Activated T-cell treated with anti-CD3 and anti-CD28 coated beads for 24 hours (primary cell): ENCODE results near the gene ITPRIPL2.

ENCODE experiments used
- DNase-seq: peaks from one replicate; pipeline ENCODE4 v3.0.0-alpha.2; 2020; ENCODE audit warnings: low read depth

ITPRIPL2 gene

DNA sequence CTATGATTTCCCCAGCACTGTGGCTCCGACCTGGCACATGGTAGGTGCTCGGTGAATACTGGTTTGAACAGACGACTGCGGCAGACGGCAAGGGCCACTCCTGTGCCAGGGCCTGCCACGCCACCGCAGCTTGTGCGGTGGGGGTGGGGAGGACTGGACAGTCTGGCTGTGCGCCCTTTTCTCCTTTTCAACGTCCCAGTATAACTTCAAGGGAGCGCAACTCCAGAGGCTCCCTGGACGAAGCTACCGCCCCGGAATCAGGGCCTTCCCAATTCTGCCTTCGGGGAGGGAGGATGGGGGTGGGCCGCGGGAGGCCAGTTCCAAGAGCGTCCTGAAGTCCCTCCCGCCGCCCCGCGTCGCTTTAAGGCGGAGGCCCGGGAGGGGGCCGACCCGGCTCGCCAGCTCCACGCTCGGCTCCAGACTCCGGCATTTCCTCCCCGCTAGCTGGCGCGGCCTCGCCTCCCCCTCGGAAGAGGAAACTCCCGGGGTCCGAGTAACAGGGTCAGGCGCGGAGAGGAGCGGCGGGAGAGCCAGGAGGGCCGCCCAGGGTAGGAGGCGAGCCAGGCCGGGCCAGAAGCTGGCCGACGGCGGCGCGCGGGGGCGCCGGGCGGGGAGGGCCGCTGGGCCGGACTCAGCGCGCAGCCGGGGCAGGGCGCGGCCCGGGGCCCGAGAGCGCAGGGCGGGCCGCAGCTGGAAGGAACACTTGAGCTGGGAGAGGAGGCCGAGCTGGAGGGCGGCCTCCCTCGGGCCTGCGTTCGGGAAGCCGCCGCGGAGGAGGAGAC, at the start of gene ITPRIPL2:
Gene ITPRIPL2, plus strand, starts transcription at position 388 of the 782 bp plus-strand sequence. CDS start 498 bp downstream, outside the sequence.
- DNase-seq = no peak

DNA sequence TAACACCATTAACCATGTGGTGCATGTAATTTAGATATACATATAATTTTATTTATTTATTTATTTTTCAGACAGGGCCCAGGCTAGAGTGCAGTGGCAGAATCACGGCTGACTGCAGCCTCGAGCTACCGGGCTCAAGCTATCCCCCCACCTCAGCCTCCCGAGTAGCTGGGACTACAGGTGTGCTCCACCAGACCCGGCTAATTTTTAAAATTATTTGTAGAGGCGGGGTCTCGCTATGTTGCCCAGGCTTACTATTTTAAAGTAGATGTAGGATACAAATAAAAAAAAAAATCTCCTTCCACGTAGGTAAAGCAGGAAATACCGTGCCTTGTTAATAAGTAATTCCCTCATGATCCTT, 46.8 kb upstream of the ITPRIPL2 start:
- no peak for DNase-seq

DNA sequence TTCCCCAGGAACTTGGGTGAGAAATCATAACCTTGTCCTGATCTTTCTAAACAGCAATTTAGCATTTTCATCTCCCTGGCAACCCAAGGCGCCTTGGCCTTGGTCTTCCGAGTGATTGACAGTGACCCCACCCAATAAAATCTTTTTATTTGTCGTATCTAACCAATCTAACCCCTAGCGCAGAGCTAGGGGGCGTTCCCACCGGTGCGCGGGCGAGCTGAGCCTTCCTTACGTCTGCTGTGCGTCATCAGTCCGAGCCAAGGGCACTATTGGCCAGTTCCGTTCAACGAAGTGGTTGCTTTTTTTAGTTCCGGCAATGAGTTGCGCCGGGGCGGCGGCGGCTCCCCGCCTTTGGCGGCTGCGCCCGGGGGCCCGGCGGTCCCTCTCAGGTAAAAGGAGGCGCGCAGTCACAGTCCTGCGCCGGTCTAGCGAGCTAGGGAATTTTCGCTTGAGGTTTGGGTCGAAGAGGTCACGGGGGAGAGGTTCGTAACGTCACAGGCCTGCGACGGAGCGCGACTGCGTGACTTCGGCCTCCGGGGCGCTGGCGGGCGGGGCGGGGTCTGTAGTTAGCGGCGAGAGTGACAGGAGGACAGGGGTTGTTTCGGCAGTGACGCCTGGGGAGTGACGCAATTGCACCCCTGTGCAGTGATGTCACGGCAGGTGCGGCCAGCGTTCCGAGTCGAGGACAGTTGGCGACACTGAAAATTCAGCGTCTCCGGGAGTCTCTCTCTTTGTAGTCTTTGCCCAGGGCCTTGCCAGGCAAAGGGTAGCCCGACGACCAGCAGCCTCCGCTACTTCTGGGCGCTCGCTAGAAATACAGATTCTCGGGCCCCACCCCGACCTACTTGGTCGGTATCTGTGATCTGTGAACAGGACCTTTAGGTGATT, 46.2 kb upstream of the ITPRIPL2 start, which contains the start of gene COQ7:
Gene COQ7, plus strand, starts transcription at position 266 of the 888 bp plus-strand sequence. Its CDS starts 51 bp downstream, at position 317.
- DNase-seq = peak; percentile 97

DNA sequence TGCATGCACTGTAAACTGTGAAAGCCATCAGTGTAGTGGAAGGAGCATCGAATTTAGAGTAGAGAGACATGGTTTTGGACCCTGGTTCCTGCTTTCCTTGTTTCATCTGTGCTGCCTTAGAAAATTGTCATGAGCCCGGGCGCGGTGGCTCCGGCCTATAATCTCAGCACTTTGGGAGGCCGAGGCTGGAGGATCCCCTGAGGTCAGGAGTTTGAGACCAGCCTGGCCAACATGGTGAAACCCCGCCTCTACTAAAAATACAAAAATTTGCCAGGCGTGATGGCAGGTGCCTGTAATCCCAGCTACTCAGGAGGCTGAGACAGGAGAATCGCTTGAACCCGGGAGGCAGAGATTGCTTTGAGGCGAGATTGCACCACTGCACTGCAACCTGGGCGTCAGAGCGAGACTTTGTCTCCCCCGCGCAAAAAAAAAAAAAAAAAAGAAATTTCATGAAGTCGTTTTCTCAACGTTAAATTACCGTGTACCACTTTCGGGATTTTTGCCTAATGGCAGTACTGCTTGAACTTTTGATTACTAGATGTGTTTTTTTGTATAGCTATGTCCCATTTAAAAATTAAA, 45.4 kb upstream of the ITPRIPL2 start:
- no peak for DNase-seq

DNA sequence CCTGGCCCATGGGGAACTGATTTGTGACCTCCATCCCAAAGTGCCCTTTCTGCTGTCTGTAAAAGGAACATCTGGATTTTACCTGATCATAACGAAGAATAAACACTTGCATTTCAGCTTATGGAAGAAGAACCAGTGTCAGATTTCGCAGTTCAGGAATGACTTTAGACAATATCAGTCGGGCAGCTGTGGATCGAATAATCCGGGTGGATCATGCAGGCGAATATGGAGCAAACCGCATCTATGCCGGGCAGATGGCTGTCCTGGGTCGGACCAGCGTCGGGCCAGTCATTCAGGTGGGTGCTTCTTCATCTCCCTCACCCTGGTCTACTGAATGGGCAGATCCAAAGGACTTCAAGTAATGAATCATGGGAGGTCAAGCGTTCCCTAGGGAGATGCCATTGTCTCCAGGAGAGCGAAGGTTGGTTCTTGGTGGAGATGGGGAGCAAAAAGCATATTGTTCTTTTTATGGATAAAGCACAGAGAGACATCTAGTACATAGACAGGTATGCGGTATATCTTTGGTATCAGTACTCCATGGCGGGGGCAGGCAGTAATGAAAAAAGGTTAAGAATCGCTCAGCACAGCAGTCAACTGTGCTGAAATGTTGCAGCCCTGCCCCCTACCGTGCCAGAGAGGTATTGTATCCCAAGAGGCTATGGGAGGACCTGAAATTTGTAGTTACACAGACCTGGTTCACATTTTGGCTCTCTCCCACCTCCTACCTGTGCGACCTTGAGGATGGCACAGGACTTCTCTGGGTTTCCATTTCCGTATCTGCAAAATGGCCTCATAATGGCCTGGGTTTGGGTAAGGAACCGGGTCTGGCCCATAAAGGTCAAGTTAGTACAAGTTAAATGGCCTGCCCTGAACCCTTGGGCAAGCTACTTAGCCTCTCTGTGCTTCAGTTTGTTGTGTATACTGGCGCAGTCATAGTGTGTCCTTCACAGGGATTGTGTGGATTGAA, 41.7 kb upstream of the ITPRIPL2 start:
- DNase-seq = peak; percentile 36

DNA sequence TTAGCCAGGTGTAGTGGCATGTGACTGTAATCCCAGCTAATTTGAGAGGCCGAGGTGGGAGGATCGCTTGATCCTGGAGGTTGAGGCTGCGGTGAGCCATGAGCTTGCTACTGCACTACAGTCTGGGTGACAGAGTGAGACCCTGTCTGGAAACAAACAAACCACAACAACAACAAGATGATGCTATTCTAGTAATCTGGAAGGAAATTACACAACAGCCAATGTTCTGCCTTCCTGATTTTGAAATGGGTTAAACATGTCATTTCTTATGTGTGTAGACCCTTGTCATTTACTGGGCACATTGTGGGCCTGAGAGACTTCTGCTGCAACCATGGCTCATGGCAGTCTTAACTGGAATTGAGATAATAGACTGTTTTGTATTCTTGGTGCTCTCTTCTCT, 40.4 kb upstream of the ITPRIPL2 start:
- no peak for DNase-seq

DNA sequence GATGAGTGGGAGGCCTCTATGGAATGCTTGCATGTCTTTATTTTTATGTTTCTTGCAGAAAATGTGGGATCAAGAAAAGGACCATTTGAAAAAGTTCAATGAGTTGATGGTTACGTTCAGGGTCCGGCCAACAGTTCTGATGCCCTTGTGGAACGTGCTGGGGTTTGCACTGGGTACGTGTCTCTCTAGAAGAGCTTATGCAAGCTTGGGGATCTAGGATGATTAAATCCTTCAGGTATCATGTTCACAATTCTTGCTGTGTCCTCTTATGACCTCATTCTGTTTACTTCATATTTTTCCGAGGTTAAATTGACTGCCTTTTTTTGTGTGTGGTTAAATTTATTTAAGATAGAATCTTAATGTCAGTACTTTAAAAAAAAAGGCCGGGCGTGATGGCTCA, 39.9 kb upstream of the ITPRIPL2 start:
- DNase-seq = no peak

DNA sequence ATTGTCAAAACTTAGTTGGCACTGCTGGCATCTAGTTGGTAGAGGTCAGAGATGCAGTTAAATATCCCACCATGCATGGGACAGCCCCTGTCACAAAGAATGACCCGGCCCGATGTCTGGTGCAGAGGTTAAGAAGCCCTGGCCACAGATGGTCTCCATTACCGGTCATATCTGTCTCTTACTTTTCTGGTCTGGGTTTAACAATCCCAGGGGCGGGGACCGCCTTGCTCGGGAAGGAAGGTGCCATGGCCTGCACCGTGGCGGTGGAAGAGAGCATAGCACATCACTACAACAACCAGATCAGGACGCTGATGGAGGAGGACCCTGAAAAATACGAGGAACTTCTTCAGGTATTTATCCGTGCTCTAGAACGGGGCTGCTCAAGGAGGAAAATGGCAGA, 38.3 kb upstream of the ITPRIPL2 start:
- no peak for DNase-seq

DNA sequence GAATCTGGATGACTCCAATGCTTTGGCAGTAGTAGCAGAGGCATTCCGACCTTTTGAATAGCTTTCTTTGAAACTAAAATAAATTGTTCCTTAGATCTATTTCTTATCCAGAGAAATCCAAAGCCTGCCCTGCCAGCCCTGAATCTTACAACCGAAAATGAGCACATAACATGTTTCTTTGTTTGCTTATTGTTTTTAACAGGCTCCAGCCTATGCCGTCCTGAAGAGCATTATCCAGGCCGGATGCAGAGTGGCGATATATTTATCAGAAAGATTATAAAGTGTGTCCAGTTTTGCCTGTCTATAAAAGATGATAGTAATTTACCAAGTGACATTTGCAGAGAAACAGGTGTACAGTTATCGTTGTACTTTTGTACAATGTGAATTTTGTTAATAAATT, 35.9 kb upstream of the ITPRIPL2 start:
- no peak for DNase-seq

DNA sequence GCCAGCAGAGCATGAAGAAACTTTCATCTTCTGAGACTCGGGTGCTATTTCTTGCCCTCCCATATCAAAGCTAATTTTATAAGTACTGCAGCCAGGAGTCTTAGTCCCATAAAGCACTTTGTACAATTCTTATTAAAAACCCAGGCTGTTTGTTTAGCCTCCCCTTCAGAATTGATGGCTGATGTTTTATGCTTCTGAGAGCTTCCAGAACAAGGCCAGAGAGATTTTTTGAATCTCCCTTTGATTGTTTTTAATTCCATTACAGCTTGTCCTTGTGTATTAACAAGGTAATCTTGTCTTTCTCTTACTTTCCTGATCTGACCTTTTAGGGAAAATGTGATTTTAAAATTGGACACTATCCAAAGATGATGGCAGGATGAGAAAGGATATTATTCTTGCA, 30.1 kb upstream of the ITPRIPL2 start:
- DNase-seq = no peak

DNA sequence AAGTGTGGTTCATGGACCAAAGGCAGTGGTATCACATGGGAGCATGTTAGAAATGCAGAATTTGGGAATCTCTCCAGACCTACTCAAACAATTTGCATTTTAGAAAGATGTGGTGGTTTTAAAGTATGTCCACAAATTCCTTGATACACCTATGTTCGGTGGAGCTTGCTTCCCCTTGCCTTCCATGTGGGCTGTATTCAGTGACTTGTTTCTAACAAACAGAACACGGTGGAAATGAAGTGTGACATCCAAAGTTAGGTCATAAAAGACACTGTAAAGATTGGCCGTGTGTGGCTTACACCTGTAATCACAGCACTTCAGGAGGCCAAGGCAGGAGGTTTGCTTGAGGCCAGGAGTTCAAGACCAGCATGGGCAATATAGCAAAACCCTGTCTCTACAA, 29.6 kb upstream of the ITPRIPL2 start:
- no peak for DNase-seq

DNA sequence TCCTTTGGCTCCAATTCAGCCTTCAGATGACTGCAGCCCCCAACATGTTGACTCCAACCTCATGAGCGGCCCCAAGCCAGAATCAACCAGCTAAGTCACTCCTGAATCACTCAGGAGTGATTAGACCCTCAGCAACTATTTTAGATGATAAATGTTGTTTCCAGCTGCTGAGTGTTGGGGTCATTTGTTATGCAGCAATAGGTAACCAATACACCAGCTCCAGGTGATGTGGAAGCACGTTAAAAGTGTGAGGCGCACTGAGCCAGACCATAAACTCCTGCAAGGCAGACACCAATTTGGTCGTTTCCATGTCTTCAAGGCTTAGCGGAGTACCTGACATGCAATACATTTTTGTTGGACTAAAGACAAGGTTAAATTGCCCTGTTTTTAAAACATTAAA, 28.9 kb upstream of the ITPRIPL2 start:
- no peak for DNase-seq

DNA sequence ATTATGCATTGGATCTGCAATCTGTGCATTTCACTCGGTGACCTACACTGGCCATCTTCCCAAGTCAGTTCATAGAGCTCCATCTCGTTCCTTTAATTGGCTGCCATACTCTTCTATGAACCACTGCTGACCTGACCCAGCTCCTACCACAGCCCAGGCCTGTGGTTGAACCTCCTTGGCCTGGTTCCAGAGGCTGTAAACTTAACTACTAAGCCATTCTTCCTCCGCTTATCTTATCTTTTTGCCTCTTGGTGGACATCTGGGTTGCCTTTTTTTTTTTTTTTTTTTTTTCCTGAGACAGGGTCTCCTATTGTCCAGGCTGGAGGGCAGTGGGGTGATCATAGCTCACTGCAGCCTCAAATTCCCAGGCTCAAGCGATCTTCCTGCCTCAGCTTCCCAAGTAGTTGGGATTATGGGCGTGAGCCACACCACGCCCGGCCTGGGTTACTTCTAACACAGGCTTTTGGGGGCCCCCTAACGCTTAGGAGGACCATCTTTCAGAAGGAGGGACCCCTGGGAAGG, 28.0 kb upstream of the ITPRIPL2 start:
- no peak for DNase-seq

DNA sequence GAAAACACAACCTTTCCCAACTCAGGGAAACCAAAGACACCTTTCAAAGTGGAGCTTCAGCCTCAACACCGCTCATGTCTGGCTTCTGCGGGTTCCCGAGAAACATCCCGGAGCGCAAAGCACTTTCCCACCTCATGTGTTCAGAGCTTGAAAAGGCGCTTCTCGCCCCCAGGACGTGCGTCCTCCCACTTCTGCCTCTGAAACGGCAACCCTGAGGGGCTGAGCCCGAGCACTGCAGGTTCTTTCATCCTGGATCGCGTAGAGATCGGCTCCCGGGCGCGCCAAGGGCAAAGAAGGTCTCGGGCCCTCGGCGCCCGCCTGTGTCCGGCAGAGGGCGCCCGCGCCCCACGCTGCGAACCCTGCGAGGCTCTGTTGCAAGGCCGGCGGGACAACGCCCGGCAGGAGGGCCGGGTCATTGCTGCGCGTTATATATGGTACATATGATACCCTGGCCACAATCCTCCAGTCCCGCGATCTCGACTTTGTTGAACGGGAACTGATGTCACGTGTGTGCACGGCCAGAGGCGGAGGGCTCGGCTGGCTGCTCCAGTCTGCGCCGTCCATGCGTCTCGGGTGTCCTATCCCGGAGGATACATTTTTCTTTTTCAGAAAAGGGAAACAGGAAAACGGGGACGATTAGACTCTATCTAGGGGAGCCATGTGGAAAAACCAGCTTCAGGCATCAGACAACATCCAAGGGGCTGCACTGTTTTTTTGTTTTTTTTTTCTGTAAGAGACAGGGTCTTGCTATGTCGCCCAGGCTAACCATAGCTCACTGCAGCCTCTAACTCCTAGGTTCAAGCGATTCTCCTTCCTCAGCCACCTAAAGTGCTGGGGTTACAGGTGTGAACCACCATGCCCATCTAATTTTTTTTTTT, 27.2 kb upstream of the ITPRIPL2 start:
- peak; percentile 72 for DNase-seq

DNA sequence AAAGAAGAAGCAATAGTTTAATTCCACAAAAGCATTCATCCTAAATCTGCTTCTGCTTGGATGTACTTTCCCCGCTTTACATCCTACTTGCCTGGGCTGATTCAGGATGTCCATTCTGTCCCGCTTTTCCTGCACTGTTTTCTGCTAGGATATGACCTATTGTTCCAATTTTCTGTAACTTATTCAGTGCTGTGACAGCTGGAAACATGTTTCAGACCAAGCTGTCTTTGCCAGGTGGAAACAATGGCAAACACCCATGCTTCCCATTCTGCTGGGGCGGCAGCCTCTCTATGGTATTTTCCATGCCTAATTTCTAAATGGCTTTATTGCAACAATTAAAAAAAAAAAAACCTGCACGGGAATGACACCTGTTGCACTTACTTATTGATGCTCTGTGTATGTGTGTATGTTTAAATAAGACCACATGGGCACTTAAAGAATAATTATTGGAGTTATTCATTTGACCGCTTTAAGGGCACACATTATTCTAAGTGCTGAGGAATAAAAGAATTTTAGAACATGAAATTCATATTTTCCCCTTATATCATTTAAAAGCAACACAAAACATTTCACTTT, 25.3 kb upstream of the ITPRIPL2 start:
- DNase-seq = no peak

DNA sequence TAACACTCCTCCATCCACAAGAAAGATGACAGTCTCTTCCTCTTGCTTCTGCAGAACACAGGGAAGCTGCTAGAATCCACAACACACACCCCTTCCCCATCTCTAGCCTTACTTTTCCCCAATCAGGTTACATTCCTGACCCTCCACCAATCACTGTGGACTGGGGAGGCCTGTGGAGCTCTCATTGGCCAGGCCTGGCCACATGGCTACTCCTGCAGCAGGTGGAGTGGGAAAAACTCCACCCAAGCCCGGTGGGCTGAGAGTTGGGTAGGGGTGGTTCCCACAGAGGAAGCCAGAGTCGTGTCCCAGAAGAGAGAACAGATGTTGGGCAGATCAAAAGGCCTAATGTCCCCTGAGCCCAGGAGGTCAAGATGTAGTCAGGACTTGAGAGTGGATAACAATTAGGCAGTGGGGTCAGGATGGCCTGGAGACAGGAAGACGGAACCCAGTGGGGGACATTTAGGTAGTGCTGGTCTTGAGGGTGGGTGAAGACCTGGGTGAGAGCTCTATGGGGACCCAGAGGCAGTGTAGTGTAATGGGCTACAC, 24.3 kb upstream of the ITPRIPL2 start:
- no peak for DNase-seq

DNA sequence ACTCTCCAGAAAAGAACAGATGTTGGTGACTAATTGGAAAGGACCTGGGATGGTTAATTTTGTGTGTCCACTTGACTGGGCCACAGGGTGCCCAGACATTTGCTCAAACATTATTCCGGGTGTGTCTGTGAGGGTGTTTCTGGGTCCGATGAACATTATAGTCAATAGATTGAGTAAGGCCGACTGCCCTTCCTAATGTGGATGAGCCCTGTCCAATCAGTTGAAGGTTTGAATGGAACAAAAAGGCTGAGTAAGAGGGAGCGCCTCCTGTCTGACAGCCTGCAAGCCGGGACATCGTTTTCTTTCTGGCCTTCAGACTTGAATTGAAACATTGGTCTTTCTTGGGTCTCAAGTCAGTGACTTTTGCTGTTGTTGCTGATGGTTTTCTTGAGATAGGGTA, 22.8 kb upstream of the ITPRIPL2 start:
- no peak for DNase-seq

DNA sequence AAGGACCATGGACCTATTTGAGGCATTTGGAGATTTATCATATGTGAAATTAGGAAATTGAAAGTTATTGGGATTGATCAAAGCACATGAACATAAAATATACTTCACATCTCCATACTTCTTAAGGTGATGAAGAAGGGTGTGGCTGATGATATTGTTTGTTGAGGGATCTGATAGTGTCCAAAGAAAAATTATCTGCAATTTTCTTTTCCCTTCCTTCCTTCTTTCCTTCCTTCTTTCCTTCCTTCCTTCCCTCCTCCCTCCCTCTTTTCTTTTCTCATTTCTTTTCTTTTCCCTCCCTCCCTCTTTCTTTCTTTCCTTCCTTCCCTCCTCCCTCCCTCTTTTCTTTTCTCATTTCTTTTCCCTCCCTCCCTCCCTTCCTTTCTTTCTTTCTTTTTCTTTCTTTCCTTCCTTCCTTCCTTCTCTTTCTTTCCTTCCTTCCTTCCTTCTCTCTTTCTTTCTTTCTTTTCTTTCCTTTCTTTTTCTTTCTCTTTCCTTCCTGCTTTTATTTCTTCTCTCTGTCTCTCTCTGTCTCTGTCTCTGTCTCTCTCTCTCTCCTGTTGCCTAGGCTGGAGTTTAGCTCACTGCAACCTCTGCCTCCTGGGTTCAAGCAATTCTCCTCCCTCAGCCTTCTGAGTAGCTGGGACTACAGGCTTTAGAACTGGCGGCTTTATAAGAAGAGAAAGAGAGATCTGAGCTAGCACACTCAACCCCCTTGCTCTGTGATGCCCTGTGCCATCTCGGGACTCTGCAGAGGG, 20.9 kb upstream of the ITPRIPL2 start:
- DNase-seq = no peak
